T-helper 9 cell (primary cell): Measurements from ENCODE around the gene SIM2.

ENCODE experiments used
- DNase-seq: peaks from one replicate; pipeline ENCODE4 v3.0.0-alpha.2; 2020

The SIM2 gene

DNA sequence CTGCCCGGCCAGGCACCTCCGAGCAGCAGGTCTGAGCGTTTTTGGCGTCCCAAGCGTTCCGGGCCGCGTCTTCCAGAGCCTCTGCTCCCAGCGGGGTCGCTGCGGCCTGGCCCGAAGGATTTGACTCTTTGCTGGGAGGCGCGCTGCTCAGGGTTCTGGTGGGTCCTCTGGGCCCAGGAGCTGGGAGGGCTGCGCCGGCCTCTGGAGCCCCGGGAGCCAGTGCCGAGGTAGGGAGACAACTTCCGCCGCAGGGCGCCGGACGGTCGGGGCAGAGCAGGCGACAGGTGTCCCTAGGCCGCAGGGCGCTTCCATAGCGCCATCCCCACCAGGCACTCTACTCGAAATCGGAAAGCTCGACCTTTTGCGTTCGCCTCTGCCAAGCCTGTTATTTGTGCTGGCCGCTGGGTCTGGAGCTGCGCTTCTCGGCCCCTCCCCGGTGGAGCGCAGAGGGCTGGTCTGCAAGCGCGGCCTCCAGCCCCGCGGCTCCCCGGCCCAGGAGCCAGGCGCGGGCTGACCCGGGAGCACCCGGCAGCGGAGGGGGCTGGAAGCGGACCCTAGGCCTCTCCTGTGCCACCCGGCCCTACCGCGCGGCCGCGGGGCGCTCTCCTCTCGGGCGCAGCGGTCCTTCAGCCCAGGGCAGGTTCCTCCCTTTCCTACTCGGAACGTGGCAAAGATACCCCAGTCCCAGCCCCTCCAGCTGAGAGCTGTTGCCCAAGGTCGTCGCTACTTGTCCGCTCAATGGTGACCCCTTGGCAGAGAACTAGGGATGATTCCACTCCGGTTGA is 2.2 kb downstream of the SIM2 start:
- DNase-seq = no peak

DNA sequence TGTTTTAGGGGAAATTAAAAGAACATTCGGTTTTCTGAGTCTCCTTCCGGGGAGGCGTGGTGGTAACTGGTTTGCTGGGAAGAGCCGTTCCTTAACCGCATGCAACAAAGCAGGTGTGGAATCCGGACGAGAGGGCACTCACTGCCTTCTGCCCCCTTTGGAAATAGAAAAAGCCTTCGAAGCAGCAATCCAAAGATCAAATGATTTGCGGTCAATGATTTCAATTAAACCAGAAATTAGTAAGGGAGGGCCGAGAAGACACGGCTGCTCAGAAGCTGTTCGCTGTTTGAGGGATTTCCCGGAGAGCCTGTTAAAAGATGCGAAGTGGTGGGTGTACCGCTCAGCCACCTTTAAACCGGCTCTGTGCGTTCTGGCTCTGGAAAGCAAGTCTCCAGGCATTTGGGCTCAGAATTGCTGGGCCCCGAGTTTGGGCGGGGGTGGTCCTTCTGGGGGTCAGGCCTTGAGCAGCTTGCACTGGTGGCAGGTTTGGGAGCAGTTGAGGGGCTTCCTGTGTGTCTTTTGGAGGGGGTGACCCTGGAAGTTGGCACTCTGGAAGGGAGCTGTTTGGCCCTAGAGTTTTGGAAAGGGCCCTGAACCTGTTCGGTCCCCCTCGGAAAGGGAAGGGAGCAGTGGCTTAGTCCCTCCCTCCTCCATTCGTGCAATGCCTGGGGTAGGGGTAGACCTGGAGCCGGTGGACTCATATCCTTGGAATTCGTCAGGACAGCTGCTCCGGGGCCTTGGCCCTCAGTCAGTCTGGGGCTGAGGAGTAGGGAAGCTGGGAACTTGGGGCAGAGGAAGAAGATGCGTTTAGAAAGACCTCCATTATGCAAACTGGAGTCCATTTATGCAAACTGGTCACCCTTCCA is 3.1 kb downstream of the SIM2 start:
- no peak for DNase-seq

DNA sequence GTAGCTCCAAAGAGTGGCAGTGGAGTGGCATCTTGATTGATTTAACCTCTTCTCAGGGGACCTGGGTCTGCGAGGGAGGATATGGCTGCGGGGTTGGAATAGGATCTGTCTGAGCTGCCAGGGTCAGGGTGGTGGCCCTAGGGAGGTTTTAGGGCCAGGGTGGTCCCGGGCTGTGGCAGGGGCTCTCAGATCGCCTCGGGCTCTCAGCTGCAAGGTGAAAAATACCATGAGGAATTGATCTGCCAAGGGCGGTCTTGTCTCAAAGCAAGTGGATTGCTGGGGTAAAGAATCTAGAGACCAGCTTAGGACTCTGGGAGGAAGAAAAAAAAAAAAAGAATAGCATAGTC is 3.7 kb downstream of the SIM2 start:
- DNase-seq = no peak

DNA sequence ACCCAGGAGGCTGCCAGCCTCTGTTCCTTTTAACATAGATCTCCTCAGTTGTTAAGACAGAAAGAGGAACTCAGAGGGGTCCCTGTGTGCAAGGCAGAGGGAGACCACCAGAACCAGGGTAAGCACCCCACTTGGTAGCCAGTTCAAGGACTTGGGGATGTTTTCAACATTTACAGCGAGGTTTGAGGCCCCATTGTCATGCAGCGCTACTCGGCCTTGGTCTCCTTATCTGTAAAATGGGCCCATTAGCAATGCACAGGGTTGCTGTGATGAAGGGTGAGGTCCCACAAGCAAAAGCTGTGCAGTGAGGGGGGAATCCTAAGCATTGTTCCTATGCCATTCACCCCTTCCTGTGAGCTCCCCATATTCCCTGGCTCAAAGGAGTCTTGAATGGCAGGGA is 4.2 kb downstream of the SIM2 start:
- no peak for DNase-seq

DNA sequence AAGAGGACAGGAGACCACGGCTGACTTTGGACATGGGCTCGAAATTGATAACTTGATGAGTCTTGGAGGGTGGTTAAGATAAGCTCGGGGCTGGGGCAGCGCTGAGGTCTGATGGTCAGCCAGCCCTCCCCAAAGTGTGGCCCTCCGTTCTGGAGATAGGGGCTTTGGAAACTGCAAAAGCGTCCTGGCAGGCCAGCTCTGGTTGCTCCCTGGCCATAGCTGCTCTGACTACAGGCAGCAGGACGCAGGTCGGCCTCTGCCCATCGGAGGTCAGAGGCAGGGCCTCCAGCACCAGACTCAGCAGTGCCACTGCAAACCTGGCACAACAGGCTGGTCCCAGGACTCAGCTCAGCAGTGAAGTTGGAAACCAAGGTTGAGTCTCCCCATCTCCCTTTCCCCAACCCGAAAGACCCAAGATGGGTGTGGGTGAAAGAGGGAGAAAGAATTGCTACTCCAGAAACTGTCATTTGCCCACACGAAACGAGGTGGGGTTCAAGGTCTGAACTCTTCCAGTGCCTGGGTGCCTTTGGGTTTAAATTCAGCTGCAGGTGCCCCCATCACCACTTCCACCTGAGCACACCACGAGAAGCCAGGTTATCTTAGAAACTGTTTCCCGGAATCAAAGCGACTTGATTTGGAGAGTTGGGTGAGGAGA is 4.8 kb downstream of the SIM2 start:
- no peak for DNase-seq

DNA sequence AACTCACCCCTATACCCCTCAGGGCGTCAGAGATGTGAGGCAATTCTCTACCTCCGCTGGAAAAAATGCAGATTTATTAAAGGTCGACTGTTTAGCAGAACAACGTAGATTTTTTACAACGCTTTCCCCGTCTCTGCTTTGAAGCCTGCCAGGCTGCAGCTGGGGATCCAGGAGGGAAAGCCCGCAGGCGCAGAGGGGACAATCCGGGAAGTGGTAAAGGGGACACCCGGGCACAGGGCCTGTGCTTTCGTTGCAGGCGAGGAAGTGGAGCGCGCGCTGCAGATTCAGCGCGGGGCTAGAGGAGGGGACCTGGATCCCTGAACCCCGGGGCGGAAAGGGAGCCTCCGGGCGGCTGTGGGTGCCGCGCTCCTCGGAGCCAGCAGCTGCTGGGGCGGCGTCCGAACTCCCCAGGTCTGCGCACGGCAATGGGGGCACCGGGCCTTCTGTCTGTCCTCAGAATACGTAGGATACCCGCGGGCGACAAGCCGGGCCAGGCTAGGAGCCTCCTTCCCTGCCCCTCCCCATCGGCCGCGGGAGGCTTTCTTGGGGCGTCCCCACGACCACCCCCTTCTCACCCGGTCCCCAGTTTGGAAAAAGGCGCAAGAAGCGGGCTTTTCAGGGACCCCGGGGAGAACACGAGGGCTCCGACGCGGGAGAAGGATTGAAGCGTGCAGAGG is 5.5 kb downstream of the SIM2 start:
- no peak for DNase-seq

DNA sequence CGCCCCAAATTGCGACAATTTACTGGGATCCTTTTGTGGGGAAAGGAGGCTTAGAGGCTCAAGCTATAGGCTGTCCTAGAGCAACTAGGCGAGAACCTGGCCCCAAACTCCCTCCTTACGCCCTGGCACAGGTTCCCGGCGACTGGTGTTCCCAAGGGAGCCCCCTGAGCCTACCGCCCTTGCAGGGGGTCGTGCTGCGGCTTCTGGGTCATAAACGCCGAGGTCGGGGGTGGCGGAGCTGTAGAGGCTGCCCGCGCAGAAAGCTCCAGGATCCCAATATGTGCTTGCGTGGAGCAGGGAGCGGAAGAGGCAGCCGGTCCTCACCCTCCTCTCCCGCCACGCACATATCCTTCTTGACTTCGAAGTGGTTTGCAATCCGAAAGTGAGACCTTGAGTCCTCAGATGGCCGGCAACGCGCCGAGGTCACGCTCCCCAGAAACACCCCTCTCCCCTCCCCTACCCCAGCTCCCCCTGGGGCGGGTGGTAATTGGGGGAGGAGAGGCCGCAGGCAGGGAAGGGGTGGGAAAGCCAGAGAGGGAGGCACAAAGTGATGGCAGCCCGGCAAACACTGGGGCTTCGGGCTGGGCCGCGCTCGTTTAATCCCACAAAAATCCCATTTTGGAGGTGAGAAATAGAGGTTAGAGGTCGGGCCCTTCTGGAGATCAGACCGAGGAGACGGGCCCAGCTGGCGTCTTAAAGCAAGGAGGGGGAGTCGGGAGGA is 6.2 kb downstream of the SIM2 start:
- DNase-seq = no peak

DNA sequence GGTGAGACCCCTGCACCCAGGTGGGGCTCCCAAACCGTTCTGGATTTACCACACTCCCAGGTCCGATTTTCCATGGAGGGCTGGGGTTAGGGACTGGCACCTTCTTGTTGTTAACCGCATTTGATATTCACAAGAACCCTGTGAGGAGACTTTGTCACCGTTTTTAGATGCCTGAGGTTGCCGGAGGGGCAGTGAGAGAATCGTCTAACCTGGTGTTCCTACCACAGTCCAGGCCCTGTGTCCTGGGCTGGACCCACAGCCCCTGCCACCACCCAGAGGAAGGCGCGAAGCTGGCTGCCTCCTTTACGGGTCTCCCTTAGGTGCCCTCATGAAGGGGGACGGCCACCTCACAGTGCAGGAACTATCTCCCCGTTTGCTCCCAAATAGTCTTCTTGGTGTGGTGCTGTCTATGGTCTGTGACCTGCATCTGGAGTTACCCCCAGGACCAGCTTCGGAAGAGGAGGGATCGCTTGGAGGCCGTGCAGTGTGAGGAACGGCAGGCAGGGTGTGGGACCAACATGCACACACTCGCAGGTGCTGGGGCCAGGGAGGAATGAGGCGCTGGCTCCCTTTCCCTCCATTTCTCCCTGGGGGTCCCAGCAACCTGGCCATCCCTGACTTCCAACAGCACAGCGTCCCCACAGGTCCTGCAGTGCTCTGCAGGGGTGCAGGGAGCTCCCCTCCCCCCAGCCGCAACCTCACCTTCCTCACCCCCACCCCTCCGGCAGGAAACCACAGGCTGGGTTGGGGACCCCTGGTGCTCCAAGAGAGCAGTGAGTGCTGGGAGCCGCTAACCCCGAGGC is 7.0 kb downstream of the SIM2 start:
- DNase-seq = no peak

DNA sequence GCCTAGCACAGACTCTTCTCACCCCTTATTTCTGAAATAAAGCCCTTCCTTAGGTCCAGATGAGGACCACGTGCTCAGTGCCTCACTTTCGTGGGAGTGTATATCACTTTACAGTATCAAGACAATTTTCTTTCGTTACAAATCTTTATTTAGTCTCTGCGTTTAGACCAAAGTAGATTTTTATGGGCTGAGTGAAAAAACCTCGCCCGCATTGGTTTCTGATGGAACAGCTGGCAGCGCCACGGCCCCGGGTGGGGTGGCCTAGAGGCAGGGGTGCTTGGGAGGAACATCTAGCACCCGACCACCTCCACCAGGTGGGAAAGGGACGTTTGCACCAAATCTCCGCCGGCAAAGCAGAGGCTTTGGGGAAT is 7.6 kb downstream of the SIM2 start:
- DNase-seq = no peak

DNA sequence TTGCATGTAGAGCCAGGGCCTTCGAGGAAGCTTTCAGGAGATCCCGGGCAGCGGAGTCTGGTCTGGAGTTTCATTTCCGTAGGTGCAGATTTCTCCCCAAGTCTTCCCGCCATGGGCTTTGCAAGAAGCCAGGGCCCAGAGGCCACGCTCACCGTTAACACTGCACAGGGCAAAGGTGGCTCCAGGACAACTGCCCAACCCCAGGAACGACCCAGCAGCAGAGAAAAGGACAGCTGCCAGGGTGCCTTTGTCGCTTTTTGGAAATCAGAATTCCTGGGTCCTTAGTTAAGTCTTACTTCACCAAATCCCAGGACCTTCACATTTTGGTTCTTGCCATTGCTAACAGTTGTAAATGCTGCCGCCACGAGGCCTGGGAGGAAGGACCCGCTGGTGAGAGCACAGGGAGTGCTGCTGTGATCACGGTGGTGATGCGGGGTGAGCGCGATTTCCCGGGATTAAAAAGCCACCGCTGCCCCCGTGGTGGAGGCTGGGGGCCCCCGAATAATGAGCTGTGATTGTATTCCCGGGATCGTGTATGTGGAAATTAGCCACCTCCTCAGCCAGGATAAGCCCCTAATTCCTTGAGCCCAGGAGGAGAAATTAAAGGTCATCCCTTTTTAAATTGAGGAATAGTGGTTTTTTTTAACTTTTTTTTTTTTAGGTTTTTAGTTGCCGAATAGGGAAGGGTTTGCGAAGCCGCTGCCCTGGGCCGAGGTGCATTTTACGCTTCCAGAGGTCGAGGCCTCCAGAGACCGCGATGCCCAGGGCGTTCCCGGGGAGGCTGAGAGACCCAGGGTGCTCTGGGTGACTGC is 8.2 kb downstream of the SIM2 start:
- DNase-seq = no peak

DNA sequence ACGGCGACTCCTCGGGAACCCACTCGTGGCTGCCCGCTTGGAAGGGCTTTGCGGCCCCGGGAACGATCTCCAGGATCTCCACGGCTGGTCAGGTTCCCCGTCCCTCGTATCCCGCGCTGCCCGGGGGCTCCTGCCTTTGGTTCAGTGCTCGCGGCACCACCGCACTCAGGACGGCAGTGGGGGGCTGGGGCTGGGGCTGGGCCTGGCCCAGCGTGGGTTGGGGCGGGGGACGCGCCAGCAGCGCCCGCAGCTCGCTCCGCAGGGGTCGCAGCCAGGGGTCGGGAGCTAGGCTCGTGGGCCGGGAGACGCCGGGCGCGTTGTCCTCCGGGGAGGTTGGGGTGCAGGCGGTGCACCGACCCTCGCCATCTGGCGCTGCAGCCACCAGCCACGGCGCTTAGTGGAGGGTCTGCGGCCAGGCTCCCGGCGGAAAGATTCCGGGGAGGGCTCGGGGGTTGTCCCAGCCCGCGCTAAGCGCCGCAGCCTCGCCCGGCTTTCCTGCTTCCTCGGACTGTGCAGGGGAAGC is 8.9 kb downstream of the SIM2 start:
- no peak for DNase-seq

DNA sequence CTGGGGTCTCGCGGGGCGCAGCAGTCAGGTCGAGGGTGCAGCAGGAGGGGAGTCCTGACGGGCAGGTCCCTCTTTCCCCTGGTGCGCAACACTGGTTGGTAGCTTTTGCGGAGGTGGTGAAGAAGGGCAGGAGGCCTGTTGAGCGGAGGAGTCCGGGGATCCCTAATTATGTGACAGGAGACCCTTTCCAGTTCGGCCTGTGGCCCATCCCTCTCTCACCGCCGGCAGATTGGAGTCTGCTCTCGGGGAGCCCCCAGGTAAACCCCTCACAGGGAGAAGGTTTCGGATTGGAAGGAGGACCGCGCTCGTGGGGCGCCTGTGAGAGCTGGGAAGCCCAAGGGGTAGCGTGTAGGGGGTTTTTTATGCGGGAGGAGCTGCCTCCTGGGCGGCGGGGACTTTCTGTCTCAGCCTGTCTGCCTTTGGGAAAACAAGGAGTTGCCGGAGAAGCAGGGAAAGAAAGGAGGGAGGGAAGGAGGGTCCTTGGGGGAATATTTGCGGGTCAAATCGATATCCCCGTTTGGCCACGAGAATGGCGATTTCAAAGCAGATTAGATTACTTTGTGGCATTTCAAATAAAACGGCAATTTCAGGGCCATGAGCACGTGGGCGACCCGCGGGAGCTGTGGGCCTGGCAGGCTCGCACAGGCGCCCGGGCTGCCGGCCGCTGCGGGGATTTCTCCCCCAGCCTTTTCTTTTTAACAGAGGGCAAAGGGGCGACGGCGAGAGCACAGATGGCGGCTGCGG is 9.5 kb downstream of the SIM2 start:
- DNase-seq = no peak

DNA sequence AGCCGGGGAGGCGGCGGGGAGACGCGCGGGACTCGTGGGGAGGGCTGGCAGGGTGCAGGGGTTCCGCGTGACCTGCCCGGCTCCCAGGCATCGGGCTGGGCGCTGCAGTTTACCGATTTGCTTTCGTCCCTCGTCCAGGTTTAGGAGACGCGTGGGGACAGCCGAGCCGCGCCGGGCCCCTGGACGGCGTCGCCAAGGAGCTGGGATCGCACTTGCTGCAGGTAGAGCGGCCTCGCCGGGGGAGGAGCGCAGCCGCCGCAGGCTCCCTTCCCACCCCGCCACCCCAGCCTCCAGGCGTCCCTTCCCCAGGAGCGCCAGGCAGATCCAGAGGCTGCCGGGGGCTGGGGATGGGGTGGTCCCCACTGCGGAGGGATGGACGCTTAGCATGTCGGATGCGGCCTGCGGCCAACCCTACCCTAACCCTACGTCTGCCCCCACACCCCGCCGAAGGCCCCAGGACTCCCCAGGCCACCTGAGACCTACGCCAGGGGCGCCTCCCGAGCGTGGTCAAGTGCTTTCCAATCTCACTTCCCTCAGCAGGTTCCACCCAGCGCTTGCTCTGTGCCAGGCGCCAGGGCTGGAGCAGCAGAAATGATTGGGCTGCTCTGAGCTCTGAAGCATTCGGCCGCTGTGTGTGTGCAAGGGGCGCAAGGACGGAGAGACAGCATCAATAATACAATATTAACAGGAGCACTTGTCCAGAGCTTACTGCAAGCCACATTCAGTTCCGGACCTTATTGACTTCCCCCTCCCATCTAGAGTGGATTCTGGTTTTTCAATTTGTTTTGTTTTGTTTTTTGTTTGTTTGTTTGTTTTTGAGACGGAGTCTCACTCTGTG is 10.3 kb downstream of the SIM2 start:
- no peak for DNase-seq

DNA sequence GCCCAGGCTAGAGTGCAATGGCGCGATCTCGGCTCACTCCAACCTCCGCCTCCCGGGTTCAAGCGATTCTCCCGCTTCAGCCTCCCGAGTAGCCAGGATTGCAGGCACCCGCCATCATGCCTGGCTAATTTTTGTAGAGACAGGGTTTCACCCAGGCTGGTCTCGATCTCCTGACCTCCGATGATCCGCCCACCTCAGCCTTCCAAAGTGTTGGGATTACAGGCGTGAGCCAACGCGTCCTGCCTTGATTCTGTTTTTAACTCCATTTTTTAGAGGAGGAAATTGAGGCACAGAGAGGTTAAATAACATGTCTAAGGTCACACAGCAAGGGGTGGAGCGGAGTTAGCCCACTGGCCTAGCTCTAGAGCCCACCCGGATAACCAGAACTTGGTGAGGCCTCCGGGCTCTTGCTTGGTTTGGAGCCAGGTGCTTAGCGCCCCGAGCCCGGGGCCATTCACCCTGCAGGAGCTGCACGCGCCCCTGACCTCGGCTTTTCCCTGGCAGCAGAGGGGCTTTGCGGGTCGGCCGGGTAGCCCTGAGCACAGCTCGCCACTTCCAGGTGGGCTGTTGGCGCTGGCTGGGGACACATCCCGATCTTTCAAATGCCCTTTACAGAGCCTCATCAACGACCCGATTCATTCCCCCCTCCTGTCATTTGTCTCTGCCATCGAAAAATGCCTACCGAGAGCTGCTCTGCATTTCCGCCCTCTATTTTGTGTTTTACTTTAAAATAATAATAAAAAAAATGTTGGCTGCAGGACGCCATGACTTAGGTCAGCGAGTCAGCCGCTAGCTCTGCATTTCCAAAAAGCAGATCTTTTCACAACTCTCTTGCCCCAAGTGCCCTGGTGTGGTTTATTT is 11.2 kb downstream of the SIM2 start:
- no peak for DNase-seq

DNA sequence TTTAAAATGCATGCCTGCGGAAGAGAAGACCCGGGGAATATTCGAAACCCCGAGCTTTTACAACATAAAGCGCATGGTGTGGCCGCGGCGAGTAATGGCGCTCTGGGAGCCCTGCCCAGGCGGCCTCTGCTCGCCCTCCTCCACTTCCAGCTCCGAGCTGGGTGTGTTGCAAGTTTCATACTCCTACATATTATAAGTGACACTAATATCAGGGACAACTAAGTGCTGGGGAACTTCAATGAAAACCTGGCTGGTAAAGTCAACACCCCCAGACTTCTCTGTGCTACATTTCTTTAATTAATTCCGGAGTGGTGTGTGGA is 11.8 kb downstream of the SIM2 start:
- no peak for DNase-seq

DNA sequence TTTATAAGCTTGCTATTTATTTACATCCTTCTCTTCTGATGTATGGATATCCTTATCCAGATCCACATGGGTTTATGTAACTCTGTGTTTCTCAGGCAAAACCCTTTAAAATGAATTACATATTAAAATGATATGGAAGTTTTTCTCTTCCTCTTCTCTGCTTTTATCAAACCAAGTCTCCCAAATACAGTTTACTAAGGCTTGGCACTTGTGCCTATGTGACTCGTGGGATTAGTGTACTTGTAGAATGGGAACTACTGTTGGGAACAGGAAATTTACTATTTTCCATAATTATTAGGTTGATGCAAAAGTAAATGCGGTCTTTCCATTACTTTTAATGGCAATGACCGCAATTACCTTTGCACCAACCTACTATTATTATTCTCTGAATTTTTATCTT is 14.8 kb downstream of the SIM2 start:
- DNase-seq = no peak

DNA sequence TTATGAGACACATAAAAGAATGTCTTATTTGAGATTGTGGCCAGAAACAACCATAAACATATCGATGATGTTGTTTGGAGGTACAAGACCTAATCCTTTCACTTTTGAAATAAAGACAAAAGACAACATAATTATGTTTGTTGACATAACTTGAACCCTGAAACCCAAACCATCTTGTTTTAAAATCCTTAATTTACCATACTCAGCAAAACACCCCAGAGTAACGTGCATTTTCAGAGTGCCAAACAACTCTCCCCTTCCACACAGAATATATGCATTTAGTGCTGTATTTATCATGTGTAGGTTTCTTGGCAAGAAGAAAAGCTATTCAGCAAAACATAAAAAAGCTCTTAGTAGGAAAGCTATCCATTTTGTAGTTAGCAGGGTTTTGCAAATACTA is 17.5 kb downstream of the SIM2 start:
- DNase-seq = no peak

DNA sequence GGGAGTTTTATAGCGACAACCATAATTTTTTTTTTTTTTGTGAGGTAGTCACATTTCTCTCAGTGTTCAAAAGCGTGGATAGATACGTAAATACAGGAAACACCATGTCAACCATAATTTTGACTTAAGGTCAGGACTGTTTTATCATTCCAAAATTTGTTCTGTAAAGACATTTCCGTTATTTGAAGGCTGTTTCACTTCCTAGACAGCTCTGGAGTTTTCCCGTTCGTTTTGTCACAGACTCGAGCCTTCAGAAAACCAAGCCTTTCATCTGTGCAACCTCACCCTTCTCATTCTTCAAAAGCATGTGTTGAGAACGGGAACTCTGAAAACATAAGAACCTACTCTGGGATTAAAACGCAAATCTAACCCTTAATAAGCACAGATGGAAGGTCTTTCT is 17.9 kb downstream of the SIM2 start:
- no peak for DNase-seq
